HepG2 (cell line): ENCODE data around the gene PSENEN. TPM values are rescaled to one million over a fixed set of nuclear protein-coding genes. Genes with fewer than 3 reads are reported as not detected.
A peak's percentile ranks its signal among the peaks of the same experiment; 100 is the strongest.

Experiments
- ARNT ChIP-seq: fragments of 450-650 bp; IDR thresholded peaks from 2 replicates; pipeline ENCODE4 v1.6.1; 2017
- ATAD3A ChIP-seq: sonication (generic); formaldehyde crosslinking; IDR thresholded peaks from 2 replicates; pipeline ENCODE4 v1.4.0; 2020; ENCODE audit warnings: missing genetic modification reagents
- CBFB ChIP-seq: sonication (generic); formaldehyde crosslinking; IDR thresholded peaks from 2 replicates; pipeline ENCODE4 v1.4.0; 2020; ENCODE audit warnings: missing genetic modification reagents
- CENPBD1 ChIP-seq: sonication (generic); formaldehyde crosslinking; IDR thresholded peaks from 2 replicates; pipeline ENCODE4 v1.8.0; 2022; ENCODE audit warnings: missing genetic modification reagents, low read depth, mild to moderate bottlenecking, borderline replicate concordance
- GATA4 ChIP-seq: sonication (generic); IDR thresholded peaks from 2 replicates; pipeline ENCODE4 v1.6.1; 2016; ENCODE audit warnings: antibody characterized with exemption, low read depth, borderline replicate concordance
- HMGXB3 ChIP-seq: sonication (generic); formaldehyde crosslinking; IDR thresholded peaks from 2 replicates; pipeline ENCODE4 v1.4.0; 2020; ENCODE audit warnings: missing genetic modification reagents, borderline replicate concordance
- MED13 ChIP-seq: sonication (generic); formaldehyde crosslinking; IDR thresholded peaks from 2 replicates; pipeline ENCODE4 v1.5.0; 2020; ENCODE audit warnings: missing genetic modification reagents
- MLXIP ChIP-seq: sonication (generic); formaldehyde crosslinking; IDR thresholded peaks from 2 replicates; pipeline ENCODE4 v1.9.0; 2021; ENCODE audit warnings: missing genetic modification reagents, borderline replicate concordance
- PTBP1 ChIP-seq: fragments of 200-400 bp; formaldehyde crosslinking; IDR thresholded peaks from 2 replicates; pipeline ENCODE4 v1.6.1; 2018; ENCODE audit warnings: low read length, low read depth; ENCODE audit not compliant: poor library complexity, severe bottlenecking
- TARDBP ChIP-seq: sonication (generic); formaldehyde crosslinking; IDR thresholded peaks from 2 replicates; pipeline ENCODE4 v1.8.0; 2022; ENCODE audit warnings: mild to moderate bottlenecking, missing genetic modification reagents
- TCF7L2 ChIP-seq: IDR thresholded peaks from 2 replicates; pipeline ENCODE4 v1.6.1; 2011; ENCODE audit warnings: mild to moderate bottlenecking, low read depth, low read length, moderate library complexity
- TEAD2 ChIP-seq: sonication (generic); formaldehyde crosslinking; IDR thresholded peaks from 2 replicates; pipeline ENCODE4 v1.9.0; 2021; ENCODE audit warnings: missing genetic modification reagents
- TP53 ChIP-seq: sonication (generic); formaldehyde crosslinking; conservative IDR thresholded peaks from 2 replicates; pipeline ENCODE4 v1.4.0; 2020; ENCODE audit warnings: missing genetic modification reagents
- ZFP41 ChIP-seq: sonication (generic); formaldehyde crosslinking; IDR thresholded peaks from 2 replicates; pipeline ENCODE4 v1.4.0; 2020; ENCODE audit warnings: mild to moderate bottlenecking, missing genetic modification reagents, borderline replicate concordance
- ZNF256 ChIP-seq: sonication (generic); formaldehyde crosslinking; conservative IDR thresholded peaks from 2 replicates; pipeline ENCODE4 v1.4.0; 2020; ENCODE audit warnings: missing genetic modification reagents
- ZNF589 ChIP-seq: sonication (generic); formaldehyde crosslinking; conservative IDR thresholded peaks from 2 replicates; pipeline ENCODE4 v1.8.0; 2022; ENCODE audit warnings: mild to moderate bottlenecking, moderate library complexity, missing genetic modification reagents
- ZNF768 ChIP-seq: sonication (generic); formaldehyde crosslinking; IDR thresholded peaks from 2 replicates; pipeline ENCODE4 v1.4.0; 2020; ENCODE audit warnings: missing genetic modification reagents
- polyA plus RNA-seq, 8 experiments: library from polyadenylated mRNA; depleted of rRNA in 3 of 8; stranded (reverse) in 7 of 8; unstranded in 1 of 8; fragments of >200 nt; fragmentation: Illumina TruSeq in 4 of 8; extraction: Trizol in 4 of 8; gene quantifications; 2 replicates each; pipeline versions ENCODE4 v1.2.1 to v1.2.3, GENCODE V29; 2011 to 2016; ENCODE audit warnings: low read depth in 4 of 8, missing spikeins in 1 of 8, mixed read lengths in 1 of 8; ENCODE audit not compliant: insufficient read depth in 1 of 8
- total RNA-seq, 5 experiments: library from RNA; depleted of rRNA; stranded (reverse); fragments of >200 nt; fragmentation: Illumina TruSeq; extraction: Trizol; gene quantifications; 2 replicates each; pipeline ENCODE4 v1.2.3, GENCODE V29; 2016; ENCODE audit warnings: low read depth in 1 of 5
- TF ChIP-seq, protein P1 (sequence below): IDR thresholded peaks from 2 replicates; pipeline ENCODE4 v1.6.1; 2012; ENCODE audit warnings: low read depth, low read length, improper control_type of control experiment

Gene PSENEN
- total and polyA plus RNA-seq, 2 of the 13 experiments (the other 11 are each of a cell fraction or from before 2014, with no cell fraction given) = 16.9 to 34.2 TPM

GRCh38 chr19:35757749-35758608 lies 12.5 kb downstream of the PSENEN start, which contains the start of gene PROSER3 (continued):
- TF ChIP-seq HMGXB3 (CRISPR knock-in tag) (peak; percentile 87; the same call in 1 of the 2 replicates), CENPBD1 (no peak), TEAD2 (CRISPR knock-in tag) (no peak), ZNF256 (CRISPR knock-in tag) (no peak), TCF7L2 (no peak), MED13 (CRISPR knock-in tag) (no peak), MLXIP (CRISPR knock-in tag) (no peak), ZFP41 (no peak), ZNF768 (CRISPR knock-in tag) (no peak; the same call in 1 of the 2 replicates), GATA4 (no peak), ARNT (no peak), PTBP1 (no peak), ATAD3A (no peak), ZNF589 (no peak), CBFB (peak; percentile 97), TARDBP (0 out of 2 replicates have a peak, but pooled peaks have one; percentile 76), TP53 (CRISPR knock-in tag) (0 out of 2 replicates have a peak, but pooled peaks have one; percentile 38)
- TF ChIP-seq, protein P1, sequence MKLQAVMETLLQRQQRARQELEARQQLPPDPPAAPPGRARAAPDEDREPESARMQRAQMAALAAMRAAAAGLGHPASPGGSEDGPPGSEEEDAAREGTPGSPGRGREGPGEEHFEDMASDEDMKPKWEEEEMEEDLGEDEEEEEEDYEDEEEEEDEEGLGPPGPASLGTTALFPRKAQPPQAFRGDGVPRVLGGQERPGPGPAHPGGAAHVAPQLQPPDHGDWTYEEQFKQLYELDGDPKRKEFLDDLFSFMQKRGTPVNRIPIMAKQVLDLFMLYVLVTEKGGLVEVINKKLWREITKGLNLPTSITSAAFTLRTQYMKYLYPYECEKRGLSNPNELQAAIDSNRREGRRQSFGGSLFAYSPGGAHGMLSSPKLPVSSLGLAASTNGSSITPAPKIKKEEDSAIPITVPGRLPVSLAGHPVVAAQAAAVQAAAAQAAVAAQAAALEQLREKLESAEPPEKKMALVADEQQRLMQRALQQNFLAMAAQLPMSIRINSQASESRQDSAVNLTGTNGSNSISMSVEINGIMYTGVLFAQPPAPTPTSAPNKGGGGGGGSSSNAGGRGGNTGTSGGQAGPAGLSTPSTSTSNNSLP = no peak
